ENCODE measurements around the gene C1QTNF12. TPM values are rescaled to one million over a fixed set of nuclear protein-coding genes. Genes with fewer than 3 reads are reported as not detected.

The C1QTNF12 gene
- total RNA-seq, 1 experiment from 2014 or later = 4.4 TPM

DNA sequence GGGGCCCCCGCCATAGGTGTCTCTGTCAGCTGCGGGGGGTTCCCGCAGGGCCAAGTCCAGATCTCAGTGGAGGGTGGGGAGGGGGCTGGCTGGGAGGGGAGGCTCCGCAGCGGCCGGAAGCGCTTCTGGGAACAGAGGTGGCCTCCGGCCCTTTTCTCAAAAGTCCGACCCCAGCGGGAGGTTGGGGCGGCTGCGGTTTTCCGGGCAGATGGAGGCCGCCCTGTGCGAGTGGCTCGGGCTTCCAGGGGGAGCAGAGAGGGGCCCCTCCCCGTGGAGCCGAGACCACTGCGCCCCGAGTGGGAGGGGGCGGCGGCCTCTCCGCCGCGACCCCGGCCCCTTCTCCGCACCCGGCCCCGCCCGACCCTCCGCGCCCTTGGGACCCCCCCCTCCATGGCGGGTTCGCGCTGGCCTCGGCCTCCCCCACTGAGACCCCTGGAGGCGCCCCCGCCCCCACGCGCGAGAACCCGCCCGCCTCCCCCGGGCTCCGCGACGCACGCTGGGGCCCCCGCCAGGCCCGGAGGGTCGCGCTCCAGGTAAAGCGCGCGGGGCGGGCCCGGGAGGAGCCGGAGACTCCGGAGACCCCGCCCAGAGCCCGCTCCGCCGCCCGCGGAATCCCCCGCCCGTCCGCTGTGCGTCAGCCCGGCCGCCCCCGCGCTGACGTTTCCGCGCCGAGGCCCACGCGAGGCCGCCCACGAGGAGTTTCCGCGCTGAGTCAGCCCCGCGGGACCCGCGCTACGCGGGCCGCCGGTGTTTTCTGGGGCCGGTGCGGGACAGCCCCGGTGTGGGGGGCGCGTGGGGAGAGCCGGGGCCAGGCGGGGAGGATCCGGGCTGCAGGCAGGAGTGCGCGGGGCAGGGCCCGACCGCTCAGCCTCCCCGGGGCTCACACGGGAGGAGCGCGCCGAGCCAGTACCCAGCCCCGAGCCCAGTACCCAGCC is 45.4 kb downstream of the C1QTNF12 start:
- TF ChIP-seq EZH2 (IDR thresholded peaks at IDR 0.05; ENCODE audit: borderline replicate concordance, low read depth, low read length, poor library complexity, severe bottlenecking) = no peak
- TF ChIP-seq, protein P1, sequence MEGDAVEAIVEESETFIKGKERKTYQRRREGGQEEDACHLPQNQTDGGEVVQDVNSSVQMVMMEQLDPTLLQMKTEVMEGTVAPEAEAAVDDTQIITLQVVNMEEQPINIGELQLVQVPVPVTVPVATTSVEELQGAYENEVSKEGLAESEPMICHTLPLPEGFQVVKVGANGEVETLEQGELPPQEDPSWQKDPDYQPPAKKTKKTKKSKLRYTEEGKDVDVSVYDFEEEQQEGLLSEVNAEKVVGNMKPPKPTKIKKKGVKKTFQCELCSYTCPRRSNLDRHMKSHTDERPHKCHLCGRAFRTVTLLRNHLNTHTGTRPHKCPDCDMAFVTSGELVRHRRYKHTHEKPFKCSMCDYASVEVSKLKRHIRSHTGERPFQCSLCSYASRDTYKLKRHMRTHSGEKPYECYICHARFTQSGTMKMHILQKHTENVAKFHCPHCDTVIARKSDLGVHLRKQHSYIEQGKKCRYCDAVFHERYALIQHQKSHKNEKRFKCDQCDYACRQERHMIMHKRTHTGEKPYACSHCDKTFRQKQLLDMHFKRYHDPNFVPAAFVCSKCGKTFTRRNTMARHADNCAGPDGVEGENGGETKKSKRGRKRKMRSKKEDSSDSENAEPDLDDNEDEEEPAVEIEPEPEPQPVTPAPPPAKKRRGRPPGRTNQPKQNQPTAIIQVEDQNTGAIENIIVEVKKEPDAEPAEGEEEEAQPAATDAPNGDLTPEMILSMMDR (conservative IDR thresholded peaks at IDR 0.05; ENCODE audit: low read depth, low read length) = no peak
- POLR2A ChIA-PET (ENCODE audit: low non-redundant PET) = no interaction called here
- intact Hi-C loops (cut with micrococcal nuclease; ENCODE audit: unreplicated experiment) = no loop called here
- CTCF ChIA-PET = no interaction called here
- DNase-seq (ENCODE audit: low spot score) = peak; percentile 57
- no peaks in the 10 kb centered on the region for H3K27me3 ChIP-seq (replicated peaks; ENCODE audit: insufficient read depth, low read depth, low read length, poor library complexity)
- peak overlapping the region; percentile 48 for H3K4me3 ChIP-seq (ENCODE audit: low read depth, low read length, poor library complexity, severe bottlenecking)
- no peaks in the 10 kb centered on the region for H3K4me1 ChIP-seq (ENCODE audit: insufficient read depth, low read length, poor library complexity, severe bottlenecking)
- no peaks in the 10 kb centered on the region for H3K9me3 ChIP-seq (ENCODE audit: low read depth, low read length, poor library complexity, severe bottlenecking)
- no peaks in the 10 kb centered on the region for H3K36me3 ChIP-seq (ENCODE audit: insufficient read depth, low read length, poor library complexity, severe bottlenecking)
- H3K27ac ChIP-seq (ENCODE audit: low read depth, low read length, poor library complexity, severe bottlenecking) = peak overlapping the region; percentile 32
- BruUV-seq (replicated peaks) = no TSS peak

DNA sequence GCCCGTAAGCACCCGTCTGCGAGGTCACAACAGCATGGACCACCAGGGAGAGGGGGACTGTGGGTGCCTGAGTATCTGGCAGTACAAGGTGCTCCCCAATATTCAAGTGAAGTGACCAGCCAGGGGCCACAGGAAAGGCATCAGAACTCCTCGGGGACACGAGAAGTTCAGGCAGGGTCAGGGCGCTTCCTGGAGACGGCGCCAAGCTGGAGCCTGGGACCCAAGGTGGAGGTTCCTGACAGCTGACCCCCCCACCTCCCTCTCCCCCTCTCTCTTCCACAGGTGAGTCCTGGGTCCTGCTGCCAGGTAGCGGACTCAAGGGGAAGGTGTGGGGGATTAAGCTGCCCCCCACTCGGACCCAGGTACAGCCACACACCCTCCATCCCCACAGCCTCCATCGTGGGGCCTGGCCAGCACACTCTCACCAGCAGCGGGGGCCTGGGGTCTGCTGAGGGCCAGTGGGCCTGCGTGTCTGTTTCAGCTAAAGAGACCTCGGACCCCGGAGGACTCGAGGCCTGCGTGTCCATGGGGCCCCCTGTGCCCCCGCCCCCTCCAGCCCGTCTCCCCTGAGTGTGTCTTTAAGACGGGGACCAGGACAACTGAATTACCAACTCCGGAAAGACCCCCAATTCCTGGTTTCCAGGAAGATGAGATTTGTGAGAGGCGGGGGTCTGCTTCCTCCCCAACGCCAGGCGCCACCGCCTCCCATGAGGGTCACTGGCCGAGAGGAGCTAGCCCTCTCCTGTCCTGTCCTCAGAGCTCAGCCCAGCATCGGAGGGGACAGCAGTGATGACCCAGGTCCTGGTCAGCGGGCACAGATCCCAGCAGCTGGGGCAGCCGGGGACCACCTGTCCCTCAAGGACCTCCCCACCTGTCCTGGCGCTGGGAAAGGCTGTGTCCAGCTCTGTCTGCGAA is 46.3 kb downstream of the C1QTNF12 start:
- intact Hi-C loops (cut with micrococcal nuclease; ENCODE audit: unreplicated experiment) = no loop called here

More for the DNA sequence above, 46.3 kb downstream of the C1QTNF12 start:
- Histone ChIP-seq H3K4me1 (ENCODE audit: insufficient read depth, low read length, poor library complexity, severe bottlenecking) (no peaks in the 10 kb centered on the region), H3K27ac (ENCODE audit: low read depth, low read length, poor library complexity, severe bottlenecking) (no peak overlapping the region), H3K27me3 (replicated peaks; ENCODE audit: insufficient read depth, low read depth, low read length, poor library complexity) (no peaks in the 10 kb centered on the region), H3K9me3 (ENCODE audit: low read depth, low read length, poor library complexity, severe bottlenecking) (no peaks in the 10 kb centered on the region), H3K36me3 (ENCODE audit: insufficient read depth, low read length, poor library complexity, severe bottlenecking) (no peaks in the 10 kb centered on the region), H3K4me3 (ENCODE audit: low read depth, low read length, poor library complexity, severe bottlenecking) (peak overlapping the region; percentile 48)
- POLR2A ChIA-PET (ENCODE audit: low non-redundant PET) = no interaction called here
- no peak for DNase-seq (ENCODE audit: low spot score)
- TF ChIP-seq EZH2 (IDR thresholded peaks at IDR 0.05; ENCODE audit: borderline replicate concordance, low read depth, low read length, poor library complexity, severe bottlenecking) = no peak
- TF ChIP-seq, protein P1 (conservative IDR thresholded peaks at IDR 0.05; ENCODE audit: low read depth, low read length) = no peak
- CTCF ChIA-PET = no interaction called here
- no TSS peak for BruUV-seq (replicated peaks)

Data from A673 (cell line).